Lung (tissue), 12 donors: ENCODE results near the gene PTPRG. TPM values are rescaled to one million over a fixed set of nuclear protein-coding genes. Genes with fewer than 3 reads are reported as not detected.

ENCODE experiments used
- ATAC-seq: fragments of 200-7000 bp; cut with Tn5 transposase; one replicate; pipeline ENCODE4 v1.9.1; 2020; ENCODE audit warnings: moderate number of reproducible peaks; ENCODE audit not compliant: insufficient read depth, low FRiP score
- DNase-seq, 3 donors: peaks; one replicate each; pipeline ENCODE4 v3.0.0-alpha.2; 2013 to 2017
- H3K27ac ChIP-seq, 2 donors: one replicate each; pipeline ENCODE4 v1.5.1; 2013; ENCODE audit warnings: mild to moderate bottlenecking in 2 of 2, moderate library complexity in 2 of 2, control low read depth in 1 of 2, inconsistent platforms in 1 of 2, low read depth in 1 of 2, low read length in 1 of 2
- H3K27me3 ChIP-seq, 3 donors: one replicate each; pipeline ENCODE4 v1.5.1; 2013; ENCODE audit warnings: low read length in 2 of 3; ENCODE audit not compliant: control insufficient read depth in 3 of 3, insufficient read depth in 3 of 3
- H3K36me3 ChIP-seq, 4 donors: one replicate each; pipeline ENCODE4 v1.5.1; 2013; ENCODE audit warnings: low read length in 4 of 4, mild to moderate bottlenecking in 1 of 4, moderate library complexity in 1 of 4; ENCODE audit not compliant: control insufficient read depth in 4 of 4, insufficient read depth in 4 of 4
- H3K4me1 ChIP-seq, 5 donors: one replicate each; pipeline ENCODE4 v1.5.1; 2013; ENCODE audit warnings: low read length in 5 of 5, mild to moderate bottlenecking in 2 of 5, moderate library complexity in 1 of 5; ENCODE audit not compliant: control insufficient read depth in 5 of 5, insufficient read depth in 5 of 5
- H3K4me3 ChIP-seq: one replicate; pipeline ENCODE4 v1.5.1; 2013; ENCODE audit warnings: mild to moderate bottlenecking, control low read depth, moderate library complexity
- H3K9ac ChIP-seq, 2 donors: one replicate each; pipeline ENCODE4 v1.5.1; 2013; ENCODE audit warnings: low read length in 2 of 2, control low read depth in 1 of 2; ENCODE audit not compliant: insufficient read depth in 1 of 2
- H3K9me3 ChIP-seq, 4 donors: one replicate each; pipeline ENCODE4 v1.5.1; 2013; ENCODE audit warnings: low read length in 3 of 4, mild to moderate bottlenecking in 1 of 4, moderate library complexity in 1 of 4; ENCODE audit not compliant: control insufficient read depth in 4 of 4, insufficient read depth in 3 of 4
- CTCF ChIP-seq: IDR thresholded peaks from 2 replicates; pipeline ENCODE4 v1.5.1; 2012; ENCODE audit warnings: mild to moderate bottlenecking; ENCODE audit errors: control extremely low read depth, extremely low read depth
- WGBS, 2 donors: extraction: QIAGEN DNeasy Blood & Tissue Kit; methylation state at CpG; one replicate each; pipeline ENCODE4 v1.1.7; 2013; 5-methylcytosine and 5-hydroxymethylcytosine counted together
- polyA plus RNA-seq, 2 donors: library from polyadenylated mRNA; stranded (reverse); fragments of 200-250 nt; gene quantifications; one replicate each; pipeline ENCODE4 v1.2.1, GENCODE V29; 2013
- total RNA-seq, 2 donors: library from RNA; depleted of rRNA in 1 of 2; stranded (reverse); fragments of >200 nt in 1 of 2; gene quantifications; one replicate each; pipeline ENCODE4 v1.2.1, GENCODE V29; 2014 to 2021
- donor health status: control.
- donor health status: control.
- donor health status: Bipolar disorder and iron deficiency.
- donor health status: healthy.
- donor health status: DM: yes; HTN: yes; CAD: no.

The PTPRG gene
- total and polyA plus RNA-seq, 4 donors, result 8.5 to 131 (median 75.9) TPM

DNA sequence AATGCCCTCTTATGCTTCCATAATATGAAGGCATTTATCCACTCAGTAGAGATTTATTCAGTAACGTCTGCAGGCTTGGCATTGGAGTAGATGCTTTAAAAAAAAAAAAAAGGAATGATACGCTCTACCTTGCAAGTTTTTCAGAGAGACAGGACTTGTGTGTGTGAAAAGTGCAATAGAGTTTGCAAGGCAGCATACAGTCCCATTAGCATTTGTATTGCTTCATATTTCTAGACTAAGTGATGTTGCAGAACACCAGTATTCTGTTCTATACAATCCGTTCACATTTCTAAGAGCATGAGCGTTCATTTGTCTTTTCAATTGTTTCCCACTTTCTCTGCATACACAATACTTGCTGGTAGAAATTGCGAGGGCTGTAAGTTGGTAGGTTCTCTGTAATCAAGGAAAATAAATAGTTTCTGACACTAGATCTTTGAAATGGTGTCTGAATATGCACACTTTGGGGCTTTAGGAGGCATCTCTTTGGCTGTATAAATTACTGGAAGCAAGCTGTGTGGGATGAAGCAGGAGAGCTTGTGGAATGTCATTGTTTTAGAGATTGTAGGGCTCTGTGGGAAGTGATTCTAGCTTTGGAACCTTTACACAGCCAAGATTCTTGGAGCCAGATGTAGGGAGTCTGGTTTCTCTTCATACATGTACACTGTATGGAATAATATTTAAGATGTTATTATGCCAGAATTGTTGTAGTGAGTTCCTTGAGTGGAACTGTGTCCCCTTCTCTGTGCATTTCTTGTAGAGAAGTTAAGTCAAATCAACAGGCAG, 549.3 kb downstream of the PTPRG start:
- H3K36me3 ChIP-seq, result no peaks in the 10 kb centered on the region
- H3K9me3 ChIP-seq, result no peaks in the 10 kb centered on the region
- peaks cover 0 to 4% (median 0%) of the 10 kb centered on the region in 5 donors for H3K4me1 ChIP-seq
- DNase-seq (no peak), ATAC-seq (no peak)
- H3K9ac ChIP-seq, result no peak overlapping the region
- no peak overlapping the region for H3K4me3 ChIP-seq
- WGBS, 2 donors, result 92 to 93% methylated on average over 5 of the region's 5 CpGs
- H3K27ac ChIP-seq, result no peak overlapping the region
- H3K27me3 ChIP-seq, result no peaks in the 10 kb centered on the region
- TF ChIP-seq CTCF, result no peak

DNA sequence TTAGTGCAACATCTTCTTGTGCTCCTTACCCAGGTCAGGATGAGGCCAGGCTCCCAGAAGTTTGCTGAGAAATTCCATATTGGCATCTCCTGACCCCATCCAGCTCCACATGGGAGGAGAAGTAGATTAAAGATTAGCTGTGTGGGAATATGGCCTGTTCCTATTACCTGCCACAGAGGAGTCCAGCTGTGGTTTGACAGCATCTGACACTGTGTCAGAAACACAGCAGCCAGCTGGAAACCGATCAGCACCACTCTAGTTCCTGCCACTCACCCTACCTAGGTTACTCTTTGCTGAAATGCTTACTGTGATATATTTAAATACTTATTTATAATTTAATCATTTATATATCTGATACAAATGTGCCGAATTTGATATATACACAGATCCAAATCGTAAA, 551.7 kb downstream of the PTPRG start:
- no peak overlapping the region for H3K27ac ChIP-seq
- H3K9ac ChIP-seq, result no peak overlapping the region
- H3K27me3 ChIP-seq, result no peaks in the 10 kb centered on the region
- 90 to 93% methylated on average over 3 of the region's 3 CpGs for WGBS, 2 donors
- no peaks in the 10 kb centered on the region for H3K36me3 ChIP-seq
- ATAC-seq, result no peak
- no peak for TF ChIP-seq CTCF
- no peak for DNase-seq
- H3K4me1 ChIP-seq, result peaks cover 0 to 4% (median 0%) of the 10 kb centered on the region in 5 donors
- H3K9me3 ChIP-seq, result no peaks in the 10 kb centered on the region
- H3K4me3 ChIP-seq, result no peak overlapping the region

- TF ChIP-seq CTCF, result no peak
- ATAC-seq, result no peak
- WGBS, 2 donors, result 92 to 95% methylated on average over 1 of the region's 1 CpG
Measured at GRCh38 chr3:62114763-62115162, 553.4 kb downstream of the PTPRG start.

More at GRCh38 chr3:62114763-62115162, 553.4 kb downstream of the PTPRG start:
- no peak overlapping the region for H3K27ac ChIP-seq
- H3K36me3 ChIP-seq, result no peaks in the 10 kb centered on the region
- H3K9ac ChIP-seq, result no peak overlapping the region
- H3K27me3 ChIP-seq, result no peaks in the 10 kb centered on the region
- H3K4me1 ChIP-seq, result peaks cover 0 to 4% (median 0%) of the 10 kb centered on the region in 5 donors
- DNase-seq, result no peak
- no peak overlapping the region for H3K4me3 ChIP-seq
- H3K9me3 ChIP-seq, result no peaks in the 10 kb centered on the region
